Measurements from ENCODE around the gene GRPEL2.

The GRPEL2 gene

GRCh38 chr5:149367249-149367971 lies 22.1 kb downstream of the GRPEL2 start:
- DNase-seq (ENCODE audit: low read depth), result no peak
- peak; percentile 81 for TF ChIP-seq CTCF (IDR thresholded peaks at IDR 0.05; ENCODE audit: control insufficient read depth, extremely low read depth, insufficient read depth)
- no peak overlapping the region for H3K4me3 ChIP-seq (ENCODE audit: low read depth, low read length)

GRCh38 chr5:149367972-149368645 lies 22.8 kb downstream of the GRPEL2 start:
- no peak for DNase-seq (ENCODE audit: low read depth)
- H3K4me3 ChIP-seq (ENCODE audit: low read depth, low read length), result no peak overlapping the region
- TF ChIP-seq CTCF (IDR thresholded peaks at IDR 0.05; ENCODE audit: control insufficient read depth, extremely low read depth, insufficient read depth), result no peak

DNA sequence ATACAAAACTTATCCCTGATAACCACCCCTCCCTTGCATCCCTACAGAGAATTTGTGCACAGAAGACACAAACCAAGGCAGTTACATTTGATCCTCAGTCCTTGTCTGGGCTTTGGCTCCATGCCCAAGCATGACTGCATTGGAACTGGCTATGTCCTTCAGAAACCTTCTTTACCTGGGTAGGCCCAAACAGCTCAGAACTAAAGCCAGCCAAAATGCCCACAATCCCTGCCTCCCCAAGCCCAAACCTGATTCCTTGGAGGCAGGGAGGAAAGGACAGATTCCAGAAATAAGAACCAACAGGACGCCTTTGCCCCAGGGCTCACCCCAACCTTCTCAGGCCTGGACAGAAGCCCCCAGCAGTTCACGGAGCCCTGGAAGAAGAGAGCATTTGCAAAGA lies 25.6 kb downstream of the GRPEL2 start:
- DNase-seq (ENCODE audit: low read depth), result peak; percentile 6
- TF ChIP-seq CTCF (IDR thresholded peaks at IDR 0.05; ENCODE audit: control insufficient read depth, extremely low read depth, insufficient read depth), result no peak

GRCh38 chr5:149371296-149371962 lies 26.1 kb downstream of the GRPEL2 start:
- TF ChIP-seq CTCF (IDR thresholded peaks at IDR 0.05; ENCODE audit: control insufficient read depth, extremely low read depth, insufficient read depth), result peak; percentile 87
- no peak overlapping the region for H3K4me3 ChIP-seq (ENCODE audit: low read depth, low read length)
- peak; percentile 6 for DNase-seq (ENCODE audit: low read depth)

More for the DNA sequence above, 25.6 kb downstream of the GRPEL2 start:
- no peak overlapping the region for H3K4me3 ChIP-seq (ENCODE audit: low read depth, low read length)

- DNase-seq (ENCODE audit: low read depth), result no peak
- TF ChIP-seq CTCF (IDR thresholded peaks at IDR 0.05; ENCODE audit: control insufficient read depth, extremely low read depth, insufficient read depth), result no peak
- H3K4me3 ChIP-seq (ENCODE audit: low read depth, low read length), result no peak overlapping the region
These were observed 26.9 kb downstream of the GRPEL2 start for GRCh38 chr5:149372076-149372795.

- H3K4me3 ChIP-seq (ENCODE audit: low read depth, low read length), result no peak overlapping the region
- no peak for DNase-seq (ENCODE audit: low read depth)
- no peak for TF ChIP-seq CTCF (IDR thresholded peaks at IDR 0.05; ENCODE audit: control insufficient read depth, extremely low read depth, insufficient read depth)
These were observed 27.6 kb downstream of the GRPEL2 start for GRCh38 chr5:149372932-149373331.

All from LNCaP clone FGC (cell line).